D721Med (cell line): ENCODE measurements around the gene IQCN.

Experiments used
- DNase-seq: peaks from one replicate; pipeline ENCODE4 v3.0.0; 2011; ENCODE audit warnings: low spot score; ENCODE audit not compliant: insufficient read length
- FAIRE-seq: peaks from 2 replicates; lab custom pipeline; 2011; peaks lifted over from hg19 to GRCh38; lab: Jason Lieb, UNC
- CTCF ChIP-seq: IDR thresholded peaks from 2 replicates; pipeline ENCODE4 v1.5.1; 2012; ENCODE audit warnings: mild to moderate bottlenecking, control low read depth; ENCODE audit not compliant: insufficient read depth; ENCODE audit errors: missing control alignments

IQCN gene

GRCh38 chr19:18269070-18269723, 5.1 kb downstream of the IQCN start:
- TF ChIP-seq CTCF, result no peak
- FAIRE-seq, result no peak

GRCh38 chr19:18266771-18267686, 7.2 kb downstream of the IQCN start:
- DNase-seq, result no peak
- FAIRE-seq, result no peak
- TF ChIP-seq CTCF, result no peak

More at GRCh38 chr19:18269070-18269723, 5.1 kb downstream of the IQCN start:
- DNase-seq, result no peak

- no peak for TF ChIP-seq CTCF
- no peak for FAIRE-seq
- no peak for DNase-seq
Observed at GRCh38 chr19:18265582-18265981, 8.7 kb downstream of the IQCN start.

- DNase-seq, result no peak
- TF ChIP-seq CTCF, result no peak
- FAIRE-seq, result no peak
Observed at GRCh38 chr19:18264971-18265540, 9.2 kb downstream of the IQCN start.

GRCh38 chr19:18264137-18264854, 10.0 kb downstream of the IQCN start:
- no peak for DNase-seq
- FAIRE-seq, result no peak
- no peak for TF ChIP-seq CTCF

- FAIRE-seq (no peak), DNase-seq (no peak)
- TF ChIP-seq CTCF, result no peak
Observed at GRCh38 chr19:18263324-18264136, 10.7 kb downstream of the IQCN start.
